HCEC 1CT (cell line): ENCODE results near the gene BRMS1L.
"Not testable (repeated sequence)": the region's sequence is repeated elsewhere in the genome, so short reads cannot be mapped to it uniquely, and the experiment has no call there.

Experiments
- DNase-seq: peaks from one replicate; pipeline ENCODE4 v3.0.0-alpha.2; 2017

BRMS1L gene, protein sequence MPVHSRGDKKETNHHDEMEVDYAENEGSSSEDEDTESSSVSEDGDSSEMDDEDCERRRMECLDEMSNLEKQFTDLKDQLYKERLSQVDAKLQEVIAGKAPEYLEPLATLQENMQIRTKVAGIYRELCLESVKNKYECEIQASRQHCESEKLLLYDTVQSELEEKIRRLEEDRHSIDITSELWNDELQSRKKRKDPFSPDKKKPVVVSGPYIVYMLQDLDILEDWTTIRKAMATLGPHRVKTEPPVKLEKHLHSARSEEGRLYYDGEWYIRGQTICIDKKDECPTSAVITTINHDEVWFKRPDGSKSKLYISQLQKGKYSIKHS

DNA sequence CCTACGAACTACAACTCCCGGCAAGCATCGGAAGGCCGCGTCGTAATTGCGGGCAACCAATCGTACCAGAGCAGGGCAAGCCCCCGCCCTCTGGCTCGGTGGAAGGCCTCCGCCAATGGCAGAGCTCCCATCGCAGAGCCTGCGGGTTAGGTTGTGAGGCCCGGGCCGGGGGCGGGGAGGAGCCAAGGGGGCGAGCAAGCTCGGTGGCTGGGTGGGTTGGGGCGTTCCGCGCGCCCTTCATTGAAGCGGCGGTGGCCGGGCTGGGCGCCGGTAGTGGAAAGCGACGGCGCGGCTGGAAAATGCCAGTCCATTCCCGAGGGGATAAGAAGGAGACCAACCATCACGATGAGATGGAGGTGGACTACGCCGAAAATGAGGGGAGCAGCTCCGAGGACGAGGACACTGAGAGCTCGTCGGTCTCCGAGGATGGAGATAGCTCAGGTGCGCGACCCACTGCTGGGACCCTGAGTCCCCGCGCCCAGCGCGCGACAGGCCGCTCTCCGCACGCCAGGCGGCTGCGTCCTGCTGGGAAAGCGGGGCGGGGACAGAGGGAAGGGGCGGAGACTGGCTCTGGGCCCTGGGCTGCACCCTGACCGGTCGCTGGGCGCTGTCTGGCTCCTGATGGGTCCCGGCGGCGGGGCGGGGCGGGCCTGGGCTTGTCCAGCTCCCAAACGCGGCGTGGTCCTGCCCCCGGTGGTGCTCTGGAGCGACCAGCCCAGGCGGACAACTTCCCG is at the start of gene BRMS1L:
Gene BRMS1L, plus strand, starts transcription at position 121 of the 734 bp plus-strand sequence. Its CDS starts 179 bp downstream, at position 300.
- DNase-seq: peak; percentile 99

DNA sequence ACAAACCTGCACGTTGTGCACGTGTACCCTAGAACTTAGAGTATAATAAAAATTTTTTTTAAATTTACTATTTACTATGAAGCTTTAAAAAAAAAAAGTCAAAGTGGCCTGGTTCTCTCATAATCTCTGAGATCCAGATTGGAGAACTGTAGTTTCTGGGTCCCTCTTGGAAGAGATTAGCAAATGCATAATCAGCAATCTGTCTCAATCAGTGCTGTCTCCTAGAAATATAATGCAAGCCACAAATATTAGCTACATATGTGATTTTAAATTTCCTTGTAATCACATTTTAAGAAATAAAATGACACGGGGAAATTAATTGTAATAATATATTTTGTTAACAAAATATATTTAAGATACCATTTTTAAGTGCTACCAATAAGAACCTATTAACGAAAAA is 49.3 kb upstream of the BRMS1L start:
- DNase-seq: no peak

DNA sequence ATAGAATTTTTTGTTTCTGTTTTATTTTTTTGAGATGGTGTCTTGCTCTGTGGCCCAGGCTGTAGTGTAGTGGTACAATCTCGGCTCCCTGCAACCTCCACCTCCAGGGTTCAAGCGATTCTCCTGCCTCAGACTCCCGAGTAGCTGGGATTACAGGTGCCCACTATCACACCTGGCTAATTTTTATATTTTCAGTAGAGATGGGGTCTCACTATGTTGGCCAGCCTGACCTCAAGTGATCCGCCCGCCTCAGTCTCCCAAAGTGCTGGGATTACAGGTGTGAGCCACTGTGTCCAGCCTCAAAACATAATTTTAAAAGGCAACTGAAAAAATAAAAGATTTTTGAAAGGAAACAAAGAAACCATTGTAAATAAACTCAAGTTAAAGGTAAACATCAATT is 48.6 kb upstream of the BRMS1L start:
- not testable (repeated sequence) for DNase-seq

DNA sequence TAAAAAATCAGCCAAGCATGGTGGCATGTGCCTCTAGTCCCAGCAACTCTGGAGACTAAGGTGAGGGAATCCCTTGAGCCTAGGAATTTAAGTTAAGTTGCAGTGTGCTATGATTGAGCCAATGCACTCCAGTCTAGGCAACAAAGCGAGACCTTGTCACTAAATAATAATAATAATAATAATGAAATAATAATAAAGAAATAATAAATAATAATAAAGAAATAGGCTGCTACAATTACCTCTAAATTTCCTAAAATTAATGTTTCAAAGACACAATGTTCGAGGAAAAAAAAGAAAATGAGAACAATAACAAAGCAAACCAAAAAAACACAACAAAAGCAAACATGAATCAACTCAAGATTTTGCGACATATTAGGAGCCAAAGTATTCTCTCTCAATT is 46.8 kb upstream of the BRMS1L start:
- no peak for DNase-seq

DNA sequence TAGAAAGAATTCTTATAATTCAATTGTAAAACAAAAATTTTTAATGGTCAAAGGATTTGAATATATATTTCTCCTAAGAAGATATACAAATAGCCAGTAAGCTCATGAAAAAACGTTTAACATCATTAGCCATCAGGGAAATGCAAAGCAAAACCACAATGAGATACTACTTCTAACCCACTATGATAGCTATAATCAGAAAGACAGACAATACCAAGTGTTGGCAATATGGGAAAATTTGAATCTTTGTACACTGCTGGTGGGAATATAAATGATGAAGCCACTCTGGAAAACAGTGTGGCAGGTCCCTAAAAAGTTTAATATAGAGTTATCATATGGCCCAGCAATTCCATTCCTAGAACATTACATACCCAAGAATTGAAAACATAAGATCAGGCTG is 42.4 kb upstream of the BRMS1L start:
- no peak for DNase-seq

DNA sequence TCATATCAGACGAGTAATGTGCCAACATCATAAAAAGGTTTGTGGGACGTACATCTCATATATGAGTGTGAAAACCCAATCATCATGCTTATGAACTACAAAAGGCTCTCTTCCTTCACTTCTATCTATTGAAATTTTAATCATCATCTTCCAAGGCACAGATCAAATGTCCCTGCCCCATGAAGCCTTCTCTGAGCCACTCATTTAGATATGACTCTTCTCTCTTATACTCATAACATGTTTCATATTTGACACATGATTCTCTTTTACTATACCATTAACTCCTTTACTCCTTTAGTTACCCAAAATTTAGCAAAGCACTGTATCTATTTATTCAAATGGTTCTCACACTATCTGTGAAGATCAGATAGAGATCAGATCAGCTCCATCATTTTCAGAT is 39.3 kb upstream of the BRMS1L start:
- no peak for DNase-seq

DNA sequence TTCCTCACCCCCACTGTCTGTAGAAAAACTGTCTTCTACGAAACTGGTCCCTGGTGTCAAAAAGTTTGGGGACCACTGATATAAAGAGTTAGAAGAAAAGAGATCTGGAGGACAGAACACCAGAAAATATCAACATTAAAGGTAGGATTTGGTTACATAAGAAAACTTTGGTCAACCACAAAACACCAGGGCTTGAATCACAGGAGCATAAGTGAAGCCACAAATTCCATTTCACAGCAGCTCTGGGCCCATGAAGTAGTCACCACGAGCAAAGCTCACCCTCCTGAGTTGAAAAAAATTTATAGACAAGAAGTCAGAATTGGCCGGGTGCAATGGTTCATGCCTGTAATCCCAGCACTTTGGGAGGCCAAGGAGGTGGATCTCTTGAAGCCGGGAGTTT is 36.5 kb upstream of the BRMS1L start:
- DNase-seq: peak; percentile 7

DNA sequence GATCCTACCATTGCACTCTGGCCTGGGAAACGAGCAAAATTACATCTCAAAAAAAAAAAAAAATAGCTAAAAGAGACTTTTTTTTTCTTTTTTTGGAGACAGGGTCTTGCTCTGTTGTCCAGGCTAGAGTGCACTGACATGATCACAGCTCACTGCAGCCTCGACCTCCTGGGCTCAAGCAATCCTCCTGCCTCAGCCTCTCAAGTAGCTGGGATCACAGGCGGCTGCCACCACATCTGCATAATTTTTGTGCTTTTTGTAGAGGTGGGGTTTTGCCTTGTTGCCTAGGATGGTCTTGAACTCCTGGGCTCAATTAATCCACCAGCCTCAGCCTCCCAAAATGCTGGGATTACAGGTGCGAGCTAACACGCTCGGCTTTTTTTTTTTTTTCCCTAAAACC is 28.3 kb upstream of the BRMS1L start:
- no peak for DNase-seq

DNA sequence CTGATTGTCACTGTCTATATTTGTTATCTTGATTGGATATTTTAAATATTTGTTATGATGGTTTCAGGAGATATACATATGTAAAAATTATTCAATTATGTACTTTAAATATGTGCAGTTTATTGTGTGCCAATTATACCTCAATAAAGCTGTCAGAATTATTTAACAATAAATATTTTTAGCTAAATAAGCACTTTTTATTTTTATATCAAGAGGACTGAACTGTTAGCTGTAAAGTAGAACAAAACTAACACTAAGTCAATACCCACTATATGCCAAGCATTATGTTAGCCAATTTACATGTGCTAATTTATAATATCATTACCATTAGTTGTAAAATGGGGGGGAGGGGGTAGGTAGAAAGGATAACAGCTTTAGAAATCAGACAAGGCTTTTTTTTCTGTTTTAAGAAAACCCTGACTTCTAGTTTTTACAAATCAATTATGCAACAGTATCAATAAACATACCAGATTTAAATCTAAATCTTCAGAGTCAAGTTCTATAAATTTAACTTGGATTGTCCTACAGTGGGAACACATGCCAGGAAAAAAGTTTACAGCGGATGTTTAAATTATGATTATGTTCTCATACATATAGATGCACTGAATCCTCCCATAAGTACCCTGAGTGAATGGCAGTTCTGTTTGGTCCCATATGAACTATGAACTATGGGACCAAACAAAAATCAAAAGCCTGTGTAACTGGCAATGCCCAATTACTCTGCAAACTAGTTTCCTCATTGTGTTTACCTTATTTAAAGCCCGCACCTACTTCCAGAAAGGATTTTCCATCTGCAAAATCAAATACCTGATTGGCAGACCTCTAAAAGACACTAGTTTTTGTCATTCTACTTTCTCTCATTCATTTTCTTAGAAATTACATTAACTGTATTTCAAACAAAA is 19.9 kb upstream of the BRMS1L start:
- DNase-seq: no peak

DNA sequence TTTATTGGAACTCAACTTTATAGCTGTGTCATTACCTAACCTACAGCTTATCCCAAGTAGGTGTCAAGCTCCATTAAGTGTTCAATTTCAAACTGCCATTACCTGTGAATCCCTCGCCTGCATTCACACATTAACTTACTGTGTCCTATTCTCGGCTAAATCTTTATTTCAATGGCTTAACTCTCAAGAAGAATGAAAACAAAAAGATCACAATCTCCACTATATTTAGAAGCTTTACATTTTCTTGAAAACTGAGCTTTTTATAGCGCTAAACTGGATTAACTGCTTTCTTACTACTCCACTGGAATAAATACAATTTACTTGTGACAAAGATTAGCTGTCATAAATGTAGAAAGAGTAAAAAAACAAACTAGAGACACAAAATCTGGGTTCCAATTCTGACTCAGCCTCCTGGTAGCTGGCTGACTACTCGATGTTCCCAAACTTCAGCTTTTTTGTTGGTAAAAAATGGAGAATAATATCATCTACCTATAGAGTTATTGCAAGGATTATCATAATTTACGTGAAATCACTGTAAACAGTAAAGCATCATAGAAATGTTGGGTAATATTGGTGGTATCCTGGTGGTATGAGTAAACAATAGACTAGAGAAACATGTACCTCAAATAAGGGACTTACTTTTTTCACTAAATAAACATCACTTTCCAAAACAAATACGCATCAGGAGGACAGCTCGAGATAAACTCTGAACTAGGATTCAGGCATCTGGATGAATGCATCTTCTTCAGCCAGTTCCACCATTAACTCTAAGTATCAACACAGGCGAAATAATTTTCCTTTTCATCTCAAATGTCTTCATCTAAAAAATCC is 18.8 kb upstream of the BRMS1L start:
- no peak for DNase-seq

DNA sequence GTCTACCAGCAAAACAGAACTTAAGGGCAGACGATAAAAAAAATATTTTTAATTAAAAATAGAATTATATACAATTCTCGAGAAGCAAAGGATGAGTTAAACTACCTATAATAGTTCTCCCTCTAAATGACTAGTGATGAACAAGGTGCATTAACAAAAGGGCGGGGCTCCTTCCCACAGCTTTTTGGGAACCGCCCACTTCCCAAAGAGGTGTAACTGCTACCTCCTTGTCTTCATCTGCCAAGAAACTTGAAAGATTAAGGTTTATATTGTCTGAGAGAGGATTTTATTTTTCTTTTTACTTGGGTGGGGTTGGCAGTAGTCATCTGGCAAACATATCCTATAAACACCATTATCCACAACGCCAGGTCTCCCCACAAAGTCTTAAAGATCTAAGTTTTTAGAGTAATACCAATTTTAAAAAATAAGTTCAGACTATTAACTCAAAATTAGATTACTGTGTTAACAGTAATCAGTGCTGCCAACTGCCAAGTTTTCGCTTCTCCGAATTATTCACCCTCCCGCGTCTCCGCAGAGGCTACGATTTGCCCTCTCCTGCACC is 18.0 kb upstream of the BRMS1L start:
- no peak for DNase-seq

DNA sequence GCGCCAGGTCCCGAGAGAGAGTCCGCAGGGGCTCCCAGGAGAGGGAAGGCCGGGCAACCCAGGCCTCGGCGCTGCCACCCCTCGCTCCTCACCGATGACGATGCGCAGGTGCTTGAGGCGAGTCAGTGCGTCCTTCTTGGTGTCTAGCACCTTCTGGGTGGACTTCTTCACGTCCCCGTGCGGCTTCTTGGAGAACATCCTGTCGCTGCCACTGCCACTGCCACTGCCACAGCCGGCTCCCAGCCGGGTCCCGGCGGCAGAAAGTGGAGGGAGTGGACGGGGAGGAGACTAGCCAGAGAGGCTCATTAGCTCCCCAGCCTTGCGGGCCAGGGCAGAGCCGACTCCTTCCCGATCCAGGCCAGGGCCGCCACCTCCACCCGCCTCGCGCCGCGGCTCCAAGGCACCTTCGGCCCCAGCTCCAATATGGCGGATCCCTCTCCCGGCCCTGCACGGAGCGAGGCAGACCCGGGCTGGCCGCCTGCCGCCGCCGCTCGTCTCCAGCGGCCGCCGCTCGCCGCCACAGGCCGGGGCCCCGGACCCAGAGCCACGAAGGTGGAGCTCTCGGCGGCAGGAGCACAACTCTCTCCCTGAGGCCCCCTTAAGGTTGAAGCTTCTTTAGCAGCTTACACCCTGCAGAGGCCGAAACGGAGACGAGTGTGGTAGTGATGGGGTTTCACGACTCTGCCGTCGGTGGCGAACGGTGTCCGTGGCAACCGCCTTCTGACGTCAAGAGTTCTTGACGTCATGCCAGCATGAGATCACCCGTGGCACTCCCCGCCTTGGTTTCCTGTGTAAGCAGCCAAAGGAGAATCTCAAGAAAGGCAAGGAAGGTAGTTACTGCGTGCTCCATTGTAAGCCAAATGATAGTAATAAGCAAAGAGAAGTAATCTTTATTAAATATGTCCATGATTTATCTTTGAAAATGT is 17.2 kb upstream of the BRMS1L start, which contains the start of gene RALGAPA1:
Gene RALGAPA1, minus strand, starts transcription at position 658 of the 926 bp plus-strand sequence. Its CDS starts 460 bp downstream, at position 198.
- peak; percentile 99 for DNase-seq

DNA sequence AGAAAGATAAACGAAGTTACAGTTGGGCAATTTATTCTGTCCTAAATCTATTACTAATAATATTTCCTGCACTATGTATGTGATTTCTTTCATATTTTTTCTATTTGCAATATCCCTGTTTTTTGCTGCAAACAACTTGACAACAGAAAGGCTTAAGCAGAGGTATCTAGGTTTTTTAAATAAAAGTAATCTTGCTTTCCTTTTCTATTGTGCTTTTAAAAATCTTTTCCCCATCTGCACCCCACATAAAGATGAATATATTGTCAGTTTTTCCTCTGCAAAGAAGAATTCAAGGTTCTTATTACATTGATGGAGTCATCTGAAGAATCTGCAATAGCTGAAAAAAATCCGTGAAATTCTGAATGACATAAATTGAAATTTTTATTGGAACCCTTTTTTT is 16.5 kb upstream of the BRMS1L start:
- no peak for DNase-seq

DNA sequence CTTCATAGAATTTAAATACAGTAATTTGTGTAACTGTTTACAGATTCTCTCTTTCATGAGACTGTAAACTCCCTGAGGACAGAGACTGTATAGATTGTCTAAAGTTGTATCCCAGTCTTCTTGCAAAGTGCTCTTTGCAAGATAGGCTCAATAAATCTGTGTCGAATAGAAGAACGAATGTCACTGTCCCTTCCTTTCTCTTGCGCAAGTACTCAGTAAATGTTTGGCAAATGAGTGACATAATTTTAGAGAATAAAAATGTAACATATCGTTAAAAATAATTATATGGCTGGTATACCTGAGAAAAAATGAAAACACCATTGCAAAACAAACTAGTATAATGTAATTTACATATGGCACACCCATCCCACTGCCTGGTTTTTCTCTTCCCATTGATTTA is 15.2 kb upstream of the BRMS1L start:
- no peak for DNase-seq

DNA sequence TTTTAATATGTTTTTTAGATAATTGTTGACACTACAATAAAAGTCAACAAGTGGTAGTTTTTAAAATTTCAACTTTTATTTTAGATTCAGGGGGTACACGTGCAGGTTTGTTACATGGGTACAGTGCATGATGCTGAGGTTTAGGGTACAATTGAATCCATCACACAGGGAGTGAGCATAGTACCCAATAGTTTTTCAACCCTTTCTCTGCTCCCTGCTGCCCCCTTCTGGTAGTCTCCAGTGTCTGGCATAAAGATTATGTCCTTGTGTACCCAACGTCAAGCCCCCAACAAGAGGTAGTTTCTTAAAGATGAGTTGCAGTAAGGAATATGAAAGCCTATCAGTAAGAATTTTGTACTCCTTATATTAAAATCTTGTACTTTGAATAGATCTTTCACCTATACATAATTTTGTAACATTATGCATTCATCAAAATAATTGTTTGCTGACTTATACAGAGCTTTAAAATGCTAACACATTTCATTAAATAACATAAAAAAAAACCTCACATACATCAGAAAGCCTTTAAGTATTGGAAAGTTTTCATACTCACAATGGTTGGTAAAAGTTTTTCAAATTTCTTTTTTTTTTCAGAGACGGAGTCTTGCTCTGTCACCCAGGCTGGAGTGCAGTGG is 11.7 kb upstream of the BRMS1L start:
- DNase-seq: peak; percentile 41

DNA sequence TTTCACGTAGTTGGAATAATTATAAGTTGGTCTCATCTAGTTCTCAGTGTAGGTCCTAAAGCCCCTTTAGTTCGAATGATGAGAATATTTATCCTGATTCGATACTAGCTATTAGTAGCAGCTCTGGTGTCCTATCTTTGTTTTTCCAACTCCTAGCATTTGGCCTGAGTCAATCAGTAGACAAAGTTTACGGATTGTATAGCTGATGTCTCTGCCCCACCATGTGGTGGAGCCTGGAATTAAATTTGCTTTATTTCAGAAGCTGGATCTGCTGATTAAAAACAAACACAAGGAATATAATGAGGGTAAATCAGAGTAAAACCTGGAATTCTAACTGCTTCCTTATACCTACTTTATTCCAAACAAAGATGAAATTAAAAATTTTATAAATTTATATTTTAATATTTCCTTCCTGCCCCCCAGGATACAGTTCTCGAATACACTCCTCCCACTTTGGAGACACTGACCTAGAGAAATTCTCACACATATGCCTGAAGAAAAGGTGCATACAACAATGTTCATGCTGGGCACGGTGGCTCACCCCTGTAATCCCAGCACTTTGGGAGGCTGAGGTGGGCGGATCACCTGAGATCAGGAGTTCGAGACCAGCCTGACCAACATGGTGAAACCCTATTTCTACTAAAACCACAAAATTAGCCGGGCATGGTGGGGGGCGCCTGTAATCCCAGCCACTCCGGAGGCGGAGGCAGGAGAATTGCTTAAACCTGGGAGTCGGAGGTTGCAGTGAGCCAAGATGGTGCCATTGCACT is 7.6 kb upstream of the BRMS1L start:
- peak; percentile 39 for DNase-seq

DNA sequence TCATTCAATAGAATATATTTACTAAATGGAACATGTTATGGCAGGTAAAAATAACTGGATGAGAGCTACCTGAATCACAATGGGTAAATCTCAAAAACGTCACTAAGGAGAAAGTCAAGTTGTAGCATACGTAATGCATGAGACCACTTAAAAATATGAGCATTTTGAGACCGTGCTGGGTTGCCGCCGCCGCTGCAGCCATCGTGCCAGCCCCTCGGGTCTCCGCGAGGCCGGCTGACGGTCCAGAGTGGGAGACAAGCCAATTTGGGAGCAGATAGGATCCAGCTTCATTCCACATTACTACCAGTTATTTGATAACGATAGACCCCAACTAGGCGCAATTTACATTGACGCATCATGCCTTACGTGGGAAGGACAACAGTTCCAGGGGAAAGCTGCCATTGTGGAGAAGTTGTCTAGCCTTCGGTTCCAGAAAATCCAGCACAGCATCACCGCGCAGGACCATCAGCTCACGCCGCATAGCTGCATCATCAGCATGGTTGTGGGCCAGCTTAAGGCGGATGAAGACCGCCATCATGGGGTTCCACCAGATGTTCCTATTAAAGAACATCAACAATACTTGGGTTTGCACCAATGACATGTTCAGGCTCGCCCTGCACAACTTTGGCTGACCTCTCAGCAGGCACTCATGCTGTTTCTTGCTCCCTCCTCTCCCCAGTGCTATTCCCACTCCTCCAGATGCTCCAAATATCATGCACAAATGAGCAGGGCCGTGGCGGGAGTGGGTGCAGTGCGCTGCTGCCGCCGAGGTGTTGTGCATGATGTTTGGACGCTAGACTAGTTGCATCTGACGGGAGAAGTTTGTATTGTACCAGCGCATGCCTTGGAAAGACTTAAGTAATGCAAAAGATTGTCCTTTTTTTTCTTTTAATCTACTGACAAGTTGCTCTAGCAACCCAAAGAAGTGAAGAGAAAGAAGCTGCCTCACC is 6.3 kb upstream of the BRMS1L start:
- DNase-seq: no peak
